Natural killer cell (primary cell): Measurements from ENCODE around the gene WDR7. TPM values are rescaled to one million over a fixed set of nuclear protein-coding genes. Genes with fewer than 3 reads are reported as not detected.

ENCODE experiments used
- ATAC-seq, 3 donors: fragments of 150-1000 bp in 2 of 3; fragments of 200-7000 bp in 1 of 3; cut with Tn5 transposase; 1 replicate in 1 of 3; 2 replicates in 2 of 3; pipeline ENCODE4 v1.10.0; 2021; ENCODE audit warnings: mild to moderate bottlenecking in 2 of 3, moderate library complexity in 2 of 3
- DNase-seq, 2 donors: peaks; one replicate each; pipeline versions ENCODE4 v3.0.0 to v3.0.0-alpha.2; 2013 to 2021; ENCODE audit warnings: mixed read lengths in 1 of 2
- H3K27ac ChIP-seq: one replicate; pipeline ENCODE4 v1.5.1; 2013; ENCODE audit warnings: mild to moderate bottlenecking, low read length
- H3K27me3 ChIP-seq: one replicate; pipeline ENCODE4 v1.6.1; 2013; ENCODE audit warnings: low read length; ENCODE audit not compliant: control insufficient read depth, insufficient read depth
- H3K36me3 ChIP-seq: one replicate; pipeline ENCODE4 v1.6.1; 2013; ENCODE audit warnings: low read length; ENCODE audit not compliant: control insufficient read depth, insufficient read depth
- H3K4me1 ChIP-seq: one replicate; pipeline ENCODE4 v1.6.1; 2013; ENCODE audit warnings: low read length; ENCODE audit not compliant: control insufficient read depth, insufficient read depth
- H3K4me3 ChIP-seq: one replicate; pipeline ENCODE4 v1.5.1; 2013; ENCODE audit warnings: low read length
- H3K9me3 ChIP-seq: one replicate; pipeline ENCODE4 v1.6.1; 2013; ENCODE audit warnings: low read length; ENCODE audit not compliant: control insufficient read depth, insufficient read depth
- H3K27ac Mint-ChIP-seq, 2 donors: one replicate each; pipeline ENCODE4 v1.8.0; 2022; ENCODE audit warnings: mild to moderate bottlenecking in 2 of 2, mixed read lengths in 2 of 2, moderate library complexity in 1 of 2
- H3K27me3 Mint-ChIP-seq, 2 donors: one replicate each; pipeline ENCODE4 v1.8.0; 2022; ENCODE audit warnings: low read depth in 2 of 2, mixed read lengths in 2 of 2
- H3K36me3 Mint-ChIP-seq: one replicate; pipeline ENCODE4 v1.8.0; 2022; ENCODE audit warnings: mixed read lengths
- H3K4me1 Mint-ChIP-seq, 2 donors: one replicate each; pipeline ENCODE4 v1.8.0; 2022; ENCODE audit warnings: mixed read lengths in 2 of 2
- H3K4me3 Mint-ChIP-seq: one replicate; pipeline ENCODE4 v1.8.0; 2022; ENCODE audit warnings: mild to moderate bottlenecking, moderate library complexity, mixed read lengths
- H3K9me3 Mint-ChIP-seq, 2 donors: one replicate each; pipeline ENCODE4 v1.8.0; 2022; ENCODE audit warnings: mixed read lengths in 2 of 2
- CTCF ChIP-seq: fragments of 200-600 bp; IDR thresholded peaks from one replicate; pipeline ENCODE4 v1.8.0; 2022; ENCODE audit warnings: antibody characterized with exemption
- WGBS: methylation state at CpG from one replicate; pipeline ENCODE4 v1.1.7; 2013; ENCODE audit warnings: missing lambda C conversion rate; ENCODE audit not compliant: insufficient coverage; 5-methylcytosine and 5-hydroxymethylcytosine counted together
- intact Hi-C: fragments of 100-400 bp; cut with micrococcal nuclease; formaldehyde crosslinking; loops from one replicate; pipeline ENCODE4 v1.14.2; 2022
- total RNA-seq, 4 donors: library from RNA; stranded (reverse); fragments of 120-200 nt in 1 of 4; gene quantifications; one replicate each; pipeline versions ENCODE4 v1.2.3 to v1.2.4, GENCODE V29; 2013 to 2022

Gene WDR7
- total RNA-seq, 3 donors from 2014 or later (not counting 1 experiment from before 2014, with no cell fraction given), result 71.1 to 103 (median 77.3) TPM

- DNase-seq, result no peak
- H3K27ac Mint-ChIP-seq, result no peak overlapping the region
- no peaks in the 10 kb centered on the region for H3K27me3 Mint-ChIP-seq
- Histone ChIP-seq H3K9me3 (no peaks in the 10 kb centered on the region), H3K4me1 (no peaks in the 10 kb centered on the region), H3K4me3 (no peak overlapping the region), H3K27ac (no peak overlapping the region), H3K36me3 (peaks cover 7% of the 10 kb centered on the region), H3K27me3 (no peaks in the 10 kb centered on the region)
- no peak for TF ChIP-seq CTCF
- H3K9me3 Mint-ChIP-seq, result no peaks in the 10 kb centered on the region
- intact Hi-C loops, result no loop called here
- no peak for ATAC-seq
- no peak overlapping the region for H3K4me3 Mint-ChIP-seq
- peaks cover 6% of the 10 kb centered on the region for H3K36me3 Mint-ChIP-seq
- WGBS, result 86% methylated on average over 7 of the region's 7 CpGs
- peaks cover 0 to 5% of the 10 kb centered on the region in 2 donors for H3K4me1 Mint-ChIP-seq
These were observed 311.2 kb downstream of the WDR7 start for GRCh38 chr18:56962322-56962721.

GRCh38 chr18:56967035-56967434, 315.9 kb downstream of the WDR7 start:
- no peaks in the 10 kb centered on the region for H3K27me3 ChIP-seq
- 100% methylated on average over 1 of the region's 3 CpGs for WGBS
- Mint-ChIP-seq H3K27me3 (no peaks in the 10 kb centered on the region), H3K4me1 (peaks cover 0 to 4% of the 10 kb centered on the region in 2 donors), H3K4me3 (no peak overlapping the region), H3K36me3 (peaks cover 6% of the 10 kb centered on the region), H3K27ac (no peak overlapping the region), H3K9me3 (no peaks in the 10 kb centered on the region)
- no peak overlapping the region for H3K4me3 ChIP-seq
- intact Hi-C loops, result no loop called here
- TF ChIP-seq CTCF, result no peak
- peaks cover 7% of the 10 kb centered on the region for H3K36me3 ChIP-seq
- ATAC-seq (no peak), DNase-seq (no peak)
- no peaks in the 10 kb centered on the region for H3K4me1 ChIP-seq
- no peaks in the 10 kb centered on the region for H3K9me3 ChIP-seq
- H3K27ac ChIP-seq, result no peak overlapping the region

- no peaks in the 10 kb centered on the region for H3K4me1 ChIP-seq
- H3K4me3 Mint-ChIP-seq, result no peak overlapping the region
- WGBS, result 88% methylated on average over 1 of the region's 2 CpGs
- no peaks in the 10 kb centered on the region for H3K27me3 ChIP-seq
- no peak for TF ChIP-seq CTCF
- H3K27ac Mint-ChIP-seq, result no peak overlapping the region
- intact Hi-C loops, result no loop called here
- H3K27me3 Mint-ChIP-seq, result no peaks in the 10 kb centered on the region
- no peak overlapping the region for H3K4me3 ChIP-seq
- ATAC-seq, result no peak
- no peaks in the 10 kb centered on the region for H3K36me3 ChIP-seq
- H3K9me3 Mint-ChIP-seq, result no peaks in the 10 kb centered on the region
- no peaks in the 10 kb centered on the region for H3K36me3 Mint-ChIP-seq
- no peaks in the 10 kb centered on the region for H3K4me1 Mint-ChIP-seq
- no peak overlapping the region for H3K27ac ChIP-seq
- no peak for DNase-seq
- H3K9me3 ChIP-seq, result no peaks in the 10 kb centered on the region
These were observed 322.3 kb downstream of the WDR7 start for GRCh38 chr18:56973487-56973886.

GRCh38 chr18:56974141-56974540, 323.0 kb downstream of the WDR7 start:
- no peaks in the 10 kb centered on the region for H3K4me1 ChIP-seq
- Mint-ChIP-seq H3K4me3 (no peak overlapping the region), H3K9me3 (no peaks in the 10 kb centered on the region), H3K27me3 (no peaks in the 10 kb centered on the region), H3K4me1 (no peaks in the 10 kb centered on the region), H3K36me3 (no peaks in the 10 kb centered on the region), H3K27ac (no peak overlapping the region)
- H3K36me3 ChIP-seq, result no peaks in the 10 kb centered on the region
- no peaks in the 10 kb centered on the region for H3K9me3 ChIP-seq
- intact Hi-C loops, result no loop called here
- no peak overlapping the region for H3K4me3 ChIP-seq
- WGBS, result 91% methylated on average over 1 of the region's 1 CpG
- H3K27ac ChIP-seq, result no peak overlapping the region
- H3K27me3 ChIP-seq, result no peaks in the 10 kb centered on the region
- TF ChIP-seq CTCF, result no peak
- ATAC-seq (no peak), DNase-seq (no peak)
